GM12874 (cell line): ENCODE measurements around the gene CDH4.

ENCODE experiments used
- TF ChIP-seq, protein P1 (sequence below): IDR thresholded peaks from 2 replicates; pipeline ENCODE4 v1.5.1; 2011; ENCODE audit warnings: low read depth, mild to moderate bottlenecking, control low read depth, low read length, moderate library complexity; ENCODE audit not compliant: insufficient read depth

CDH4 gene

DNA sequence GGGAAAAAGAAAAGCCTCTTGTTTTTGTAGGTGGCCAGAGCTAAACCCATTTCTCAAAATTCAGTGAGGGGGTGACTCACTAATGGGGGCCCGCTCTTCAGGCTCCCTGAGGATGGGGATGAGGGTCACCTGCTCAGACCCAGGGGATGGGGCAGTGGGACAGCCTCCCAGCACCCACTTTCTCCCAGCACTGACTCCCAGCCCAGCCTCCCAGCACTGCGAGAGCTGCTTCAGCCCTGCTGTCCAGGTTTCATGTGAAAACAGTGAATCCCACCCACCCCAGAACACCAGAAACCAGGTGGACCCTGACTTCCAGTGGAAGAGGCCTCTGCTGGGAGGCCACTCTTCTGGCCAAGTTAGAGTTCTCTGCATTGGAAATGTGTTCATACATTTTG is 362.6 kb downstream of the CDH4 start:
- TF ChIP-seq, protein P1, sequence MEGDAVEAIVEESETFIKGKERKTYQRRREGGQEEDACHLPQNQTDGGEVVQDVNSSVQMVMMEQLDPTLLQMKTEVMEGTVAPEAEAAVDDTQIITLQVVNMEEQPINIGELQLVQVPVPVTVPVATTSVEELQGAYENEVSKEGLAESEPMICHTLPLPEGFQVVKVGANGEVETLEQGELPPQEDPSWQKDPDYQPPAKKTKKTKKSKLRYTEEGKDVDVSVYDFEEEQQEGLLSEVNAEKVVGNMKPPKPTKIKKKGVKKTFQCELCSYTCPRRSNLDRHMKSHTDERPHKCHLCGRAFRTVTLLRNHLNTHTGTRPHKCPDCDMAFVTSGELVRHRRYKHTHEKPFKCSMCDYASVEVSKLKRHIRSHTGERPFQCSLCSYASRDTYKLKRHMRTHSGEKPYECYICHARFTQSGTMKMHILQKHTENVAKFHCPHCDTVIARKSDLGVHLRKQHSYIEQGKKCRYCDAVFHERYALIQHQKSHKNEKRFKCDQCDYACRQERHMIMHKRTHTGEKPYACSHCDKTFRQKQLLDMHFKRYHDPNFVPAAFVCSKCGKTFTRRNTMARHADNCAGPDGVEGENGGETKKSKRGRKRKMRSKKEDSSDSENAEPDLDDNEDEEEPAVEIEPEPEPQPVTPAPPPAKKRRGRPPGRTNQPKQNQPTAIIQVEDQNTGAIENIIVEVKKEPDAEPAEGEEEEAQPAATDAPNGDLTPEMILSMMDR, result no peak

DNA sequence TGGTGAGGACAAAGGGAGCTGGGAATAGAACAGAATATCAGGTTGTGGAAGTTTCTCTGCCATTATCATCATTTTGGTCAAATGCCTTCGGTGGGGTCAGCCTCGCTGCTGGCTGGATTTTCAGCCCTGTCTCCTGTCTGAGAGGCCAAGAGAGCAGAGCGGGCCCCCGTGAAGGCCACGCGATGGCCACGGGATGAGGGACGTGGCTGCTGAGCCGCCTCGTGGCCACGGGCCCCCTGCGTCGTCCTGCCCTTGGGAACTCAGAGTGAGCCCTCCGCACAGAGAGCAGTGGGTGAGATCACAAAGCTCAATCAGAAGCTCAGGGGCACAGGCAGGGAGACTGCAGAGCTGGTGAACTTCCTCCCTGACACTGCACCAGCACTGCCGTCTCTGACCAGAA is 363.7 kb downstream of the CDH4 start:
- TF ChIP-seq, protein P1, result no peak

DNA sequence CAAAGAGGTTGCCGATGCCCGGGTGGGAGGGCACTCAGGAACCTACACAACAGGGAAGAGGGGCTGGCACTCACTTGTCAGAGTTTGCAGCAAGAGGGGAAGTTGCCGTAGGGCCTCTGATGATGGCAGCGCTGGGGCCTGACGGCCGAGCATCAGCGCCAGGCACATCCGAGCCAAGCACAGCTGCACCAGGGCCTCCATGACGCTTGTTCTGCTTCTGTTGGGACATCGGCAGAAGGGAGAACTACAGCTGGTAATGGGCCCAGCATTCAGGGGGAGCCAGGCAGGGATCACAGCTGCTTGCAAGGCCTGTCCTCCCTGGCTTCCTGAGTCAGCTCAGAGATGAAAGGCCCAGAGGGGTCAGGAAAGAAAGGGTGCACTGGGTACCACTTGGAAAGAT is 367.7 kb downstream of the CDH4 start:
- TF ChIP-seq, protein P1, result no peak

DNA sequence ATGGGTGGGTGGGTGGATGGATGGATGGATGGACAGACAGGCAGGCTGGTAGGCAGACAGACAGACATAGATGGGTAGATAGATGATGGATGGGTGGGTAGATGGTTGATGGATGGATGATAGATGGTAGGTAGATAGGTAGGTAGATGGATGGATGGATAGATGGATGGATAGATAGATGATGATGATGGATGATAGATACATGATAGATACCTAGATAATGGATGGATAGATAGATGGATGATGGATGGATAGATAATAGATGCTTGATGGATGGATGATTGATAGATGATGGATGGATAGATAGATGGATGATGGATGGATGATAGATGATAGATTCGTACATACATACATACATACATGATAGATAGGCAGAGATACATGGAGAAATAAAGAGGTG is 368.1 kb downstream of the CDH4 start:
- TF ChIP-seq, protein P1, result no peak

DNA sequence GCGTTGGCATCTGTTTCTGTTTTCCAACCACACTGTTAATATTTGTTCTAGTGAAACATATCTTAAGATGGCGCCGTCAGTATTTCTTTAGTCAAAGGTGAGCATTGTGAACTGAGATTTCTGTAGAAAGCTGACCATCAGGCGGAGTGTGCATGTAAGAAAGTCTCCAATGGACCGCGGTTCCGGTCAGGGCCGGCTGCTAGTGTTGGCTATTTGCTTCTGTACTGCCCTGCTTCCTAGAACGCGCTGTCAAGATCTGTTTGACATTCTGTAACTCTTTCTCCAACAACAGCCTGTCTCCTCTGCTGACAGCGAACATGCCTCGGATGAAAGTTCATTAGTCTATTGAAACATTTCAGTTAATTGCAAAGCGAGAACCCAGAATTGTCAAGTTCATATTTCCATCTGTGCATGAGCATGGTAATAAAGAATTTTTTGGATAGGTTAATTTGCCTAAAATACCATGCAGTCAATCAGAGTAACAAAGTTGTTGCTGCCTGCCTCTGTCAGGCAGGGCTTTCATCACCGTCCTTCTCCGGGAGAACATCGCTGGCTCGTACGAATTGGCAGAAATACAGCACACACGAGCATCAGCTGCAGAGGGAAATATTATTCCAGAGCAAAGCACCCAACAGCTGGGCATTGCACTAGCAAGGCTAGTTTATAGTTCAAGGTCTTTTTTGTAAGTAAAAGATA is 369.1 kb downstream of the CDH4 start:
- TF ChIP-seq, protein P1, result no peak

DNA sequence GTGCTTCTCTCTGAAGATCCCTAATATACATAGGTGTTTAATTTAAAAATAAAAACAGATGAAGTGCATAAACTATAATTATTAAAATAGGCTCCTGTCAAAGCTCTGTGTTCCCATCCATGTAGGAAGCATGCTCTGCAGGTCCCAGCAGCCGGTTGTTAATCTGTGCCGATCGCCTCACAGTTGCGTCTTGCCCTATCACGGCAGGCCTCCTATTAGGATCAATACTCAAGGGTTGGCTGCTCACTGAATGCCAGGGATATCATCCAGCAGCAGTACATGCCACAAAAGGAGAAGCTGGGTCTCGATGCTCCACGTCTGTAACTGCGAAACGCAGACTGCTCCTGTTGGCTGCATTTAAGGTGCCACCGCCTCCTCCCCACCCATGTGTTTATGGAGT is 369.8 kb downstream of the CDH4 start:
- TF ChIP-seq, protein P1, result no peak

DNA sequence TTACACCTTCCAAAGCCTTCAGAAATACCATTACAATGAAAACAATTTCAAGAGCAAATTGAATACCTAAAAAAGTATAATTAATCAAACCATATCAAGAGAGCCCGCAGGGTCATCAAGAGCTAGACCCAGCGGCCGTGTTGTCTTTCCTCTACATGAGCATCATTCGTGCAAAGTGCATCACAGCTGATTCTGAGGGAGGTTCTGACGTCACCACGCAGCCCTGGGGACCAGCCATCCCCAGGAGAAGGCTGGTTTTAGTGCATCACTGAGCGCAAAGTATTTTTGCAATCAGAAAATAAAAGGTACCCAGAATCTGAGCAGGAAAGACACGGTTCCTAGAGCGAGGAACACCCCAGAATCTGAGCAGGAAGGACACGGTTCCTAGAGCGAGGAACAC is 371.4 kb downstream of the CDH4 start:
- TF ChIP-seq, protein P1, result no peak

DNA sequence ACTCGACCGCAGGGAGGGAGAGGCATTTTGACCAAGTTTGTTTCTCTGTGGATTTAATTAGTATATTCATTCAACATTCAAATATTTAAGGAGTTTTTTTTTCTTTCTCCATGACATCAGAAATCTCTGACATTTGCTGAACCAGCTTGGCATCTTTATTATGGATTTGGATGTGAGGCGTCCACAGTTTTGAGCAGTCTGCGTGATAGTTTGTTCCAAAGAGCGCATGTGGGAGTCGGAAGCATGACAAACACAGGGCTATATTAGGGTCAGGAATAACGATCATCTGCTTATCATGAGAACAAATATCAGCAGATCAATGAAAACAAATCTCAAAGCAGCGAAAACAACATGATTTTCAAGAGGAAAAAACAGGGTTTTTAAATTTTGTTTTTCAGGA is 373.2 kb downstream of the CDH4 start:
- TF ChIP-seq, protein P1, result no peak
